RWPE1 (cell line): ENCODE results near the gene NR6A1.
A peak's percentile ranks its signal among the peaks of the same experiment; 100 is the strongest.

ENCODE experiments used
- CTCF ChIA-PET: fragments of 350-600 bp; sonication (Branson Sonifier 250); formaldehyde crosslinking; extraction: SDS; loops from one replicate; lab custom pipeline; 2021; lab: Yijun Ruan, JAX
- POLR2A ChIA-PET: fragments of 400-600 bp; formaldehyde crosslinking; extraction: SDS; loops from one replicate; lab custom pipeline; 2020; ENCODE audit warnings: antibody characterized with exemption; ENCODE audit not compliant: low non-redundant PET; lab: Yijun Ruan, JAX
- DNase-seq: peaks from one replicate; pipeline ENCODE4 v3.0.0; 2012; ENCODE audit warnings: low spot score
- H3K27ac ChIP-seq: fragments of 450-650 bp; 2 replicates; pipeline ENCODE4 v1.5.1; 2017
- CTCF ChIP-seq: fragments of 450-650 bp; conservative IDR thresholded peaks from 2 replicates; pipeline ENCODE4 v1.5.1; 2017; ENCODE audit warnings: low read depth, mild to moderate bottlenecking

Gene NR6A1

GRCh38 chr9:124766815-124767554, 4.1 kb downstream of the NR6A1 start:
- POLR2A ChIA-PET: no interaction called here
- peak; percentile 50 for DNase-seq
- no peak overlapping the region for H3K27ac ChIP-seq
- TF ChIP-seq CTCF: peak; percentile 44
- CTCF ChIA-PET: interaction anchor here (0.5 to 1.7 kb wide), 13 partner anchors 8 to 360 kb away, joined by 3 to 7 read pairs (median 3); no protein-coding TSS in a partner anchor

DNA sequence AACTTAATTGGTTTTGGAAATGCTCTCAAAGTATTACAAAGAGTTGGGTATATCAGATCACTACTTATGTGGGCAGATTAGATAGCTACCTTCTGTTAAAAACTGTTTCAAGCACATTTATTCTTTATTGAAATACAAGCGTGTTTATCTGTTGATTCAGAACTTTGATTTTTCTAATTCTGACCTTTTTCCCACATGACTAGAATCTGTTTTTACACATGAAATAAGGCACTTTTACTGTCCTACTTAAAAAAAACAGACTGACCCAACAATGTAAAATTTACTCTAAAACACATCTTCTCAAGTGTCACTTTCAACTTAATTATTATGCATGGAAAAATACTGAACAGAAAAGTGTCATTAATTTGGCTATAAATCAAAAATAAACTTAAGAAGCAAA, 4.8 kb downstream of the NR6A1 start:
- POLR2A ChIA-PET: no interaction called here

GRCh38 chr9:124765439-124765835, 5.7 kb downstream of the NR6A1 start:
- TF ChIP-seq CTCF: no peak
- ChIA-PET CTCF (interaction anchor here (0.6 to 1.7 kb wide), 10 partner anchors 8 to 168 kb away, joined by 3 to 7 read pairs (median 4); no protein-coding TSS in a partner anchor), POLR2A (no interaction called here)
- DNase-seq: no peak
- H3K27ac ChIP-seq: no peak overlapping the region

More for the DNA sequence above, 4.8 kb downstream of the NR6A1 start:
- CTCF ChIA-PET: interaction anchor here (0.5 to 1.7 kb wide), 10 partner anchors 9 to 250 kb away, joined by 3 to 7 read pairs (median 4); no protein-coding TSS in a partner anchor
- DNase-seq: no peak
- no peak overlapping the region for H3K27ac ChIP-seq
- no peak for TF ChIP-seq CTCF

- no peak overlapping the region for H3K27ac ChIP-seq
- POLR2A ChIA-PET: no interaction called here
- CTCF ChIA-PET: interaction anchor here (0.6 to 1.7 kb wide), 13 partner anchors 9 to 427 kb away, joined by 3 to 7 read pairs (median 4); no protein-coding TSS in a partner anchor
- peak; percentile 52 for DNase-seq
- TF ChIP-seq CTCF: peak; percentile 66
These were observed 6.2 kb downstream of the NR6A1 start for GRCh38 chr9:124764774-124765438.

GRCh38 chr9:124762633-124763032, 8.5 kb downstream of the NR6A1 start:
- ChIA-PET CTCF (interaction anchor here (0.6 to 1.2 kb wide), 4 partner anchors 51 to 284 kb away, joined by 3 read pairs; no protein-coding TSS in a partner anchor), POLR2A (interaction anchor here (0.6 kb wide), 1 partner anchor 573 kb away, joined by 3 read pairs; no protein-coding TSS in a partner anchor)
- H3K27ac ChIP-seq: no peak overlapping the region
- TF ChIP-seq CTCF: no peak
- no peak for DNase-seq

DNA sequence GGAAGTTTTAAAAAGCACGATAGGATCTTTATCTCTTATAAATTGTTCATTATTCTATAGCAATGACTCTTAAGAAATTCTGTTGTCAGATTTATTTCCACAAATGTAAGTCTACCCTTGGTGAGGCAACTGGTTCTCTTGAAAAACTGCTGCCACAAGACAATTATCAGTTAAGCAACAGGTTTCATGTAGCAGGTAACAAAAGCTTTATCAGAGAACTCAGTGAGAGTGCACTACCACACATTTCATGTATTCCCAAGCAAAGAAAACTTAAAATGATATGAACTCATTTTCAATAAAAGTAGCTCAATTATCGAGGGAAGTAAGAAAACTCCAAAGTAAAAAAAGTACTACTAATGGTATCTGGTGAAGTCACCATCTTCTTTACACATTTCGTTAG, 9.4 kb downstream of the NR6A1 start:
- POLR2A ChIA-PET: no interaction called here
- H3K27ac ChIP-seq: no peak overlapping the region

More for the DNA sequence above, 9.4 kb downstream of the NR6A1 start:
- TF ChIP-seq CTCF: no peak
- no peak for DNase-seq
- CTCF ChIA-PET: interaction anchor here (1.2 kb wide), 1 partner anchor 145 kb away, joined by 3 read pairs; no protein-coding TSS in a partner anchor
